Measurements from ENCODE around the gene ARRDC5.
A peak's percentile ranks its signal among the peaks of the same experiment; 100 is the strongest.

Gene ARRDC5

DNA sequence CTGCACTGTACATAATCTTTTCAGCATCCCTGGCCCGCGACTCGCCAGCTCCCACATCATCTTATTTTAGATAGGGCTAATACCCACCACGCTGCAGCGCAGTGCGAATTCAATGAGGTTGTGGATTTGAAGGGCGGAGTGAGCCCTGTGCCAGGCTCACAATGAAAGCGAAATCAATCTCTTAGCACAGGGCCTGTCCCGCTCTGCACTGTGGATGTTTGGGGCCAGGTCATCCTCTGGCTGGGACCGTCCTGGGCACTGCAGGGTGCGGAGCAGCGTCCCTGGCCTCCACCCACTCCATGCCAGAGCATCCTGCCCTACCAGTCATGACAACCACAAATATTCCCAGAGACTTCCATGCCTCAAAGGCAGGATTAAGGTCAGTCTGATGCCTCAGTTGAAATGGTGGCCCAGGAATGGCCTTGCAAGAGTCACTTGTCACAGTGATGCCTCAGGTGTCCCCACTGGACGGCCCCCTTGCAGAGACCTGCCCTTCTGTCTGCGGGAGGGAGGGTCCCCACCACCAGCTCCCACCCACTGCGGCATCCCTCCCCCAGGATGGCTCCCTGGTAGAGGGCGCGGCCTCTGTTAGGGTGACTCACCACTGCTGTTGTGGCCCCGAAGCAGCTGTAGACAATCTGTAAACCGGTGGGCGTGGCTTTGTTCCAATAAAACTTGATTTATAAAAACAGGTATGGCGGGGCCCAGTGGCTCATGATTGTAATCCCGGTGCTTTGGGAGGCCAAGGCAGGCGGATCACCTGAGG, 12.2 kb upstream of the ARRDC5 start:
- DNase-seq (ENCODE audit: low read depth), result peak; percentile 60
- TF ChIP-seq, protein P1, sequence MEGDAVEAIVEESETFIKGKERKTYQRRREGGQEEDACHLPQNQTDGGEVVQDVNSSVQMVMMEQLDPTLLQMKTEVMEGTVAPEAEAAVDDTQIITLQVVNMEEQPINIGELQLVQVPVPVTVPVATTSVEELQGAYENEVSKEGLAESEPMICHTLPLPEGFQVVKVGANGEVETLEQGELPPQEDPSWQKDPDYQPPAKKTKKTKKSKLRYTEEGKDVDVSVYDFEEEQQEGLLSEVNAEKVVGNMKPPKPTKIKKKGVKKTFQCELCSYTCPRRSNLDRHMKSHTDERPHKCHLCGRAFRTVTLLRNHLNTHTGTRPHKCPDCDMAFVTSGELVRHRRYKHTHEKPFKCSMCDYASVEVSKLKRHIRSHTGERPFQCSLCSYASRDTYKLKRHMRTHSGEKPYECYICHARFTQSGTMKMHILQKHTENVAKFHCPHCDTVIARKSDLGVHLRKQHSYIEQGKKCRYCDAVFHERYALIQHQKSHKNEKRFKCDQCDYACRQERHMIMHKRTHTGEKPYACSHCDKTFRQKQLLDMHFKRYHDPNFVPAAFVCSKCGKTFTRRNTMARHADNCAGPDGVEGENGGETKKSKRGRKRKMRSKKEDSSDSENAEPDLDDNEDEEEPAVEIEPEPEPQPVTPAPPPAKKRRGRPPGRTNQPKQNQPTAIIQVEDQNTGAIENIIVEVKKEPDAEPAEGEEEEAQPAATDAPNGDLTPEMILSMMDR (conservative IDR thresholded peaks at IDR 0.05; ENCODE audit: low read depth, low read length), result no peak
- H3K4me3 ChIP-seq (ENCODE audit: low read length), result no peak overlapping the region

DNA sequence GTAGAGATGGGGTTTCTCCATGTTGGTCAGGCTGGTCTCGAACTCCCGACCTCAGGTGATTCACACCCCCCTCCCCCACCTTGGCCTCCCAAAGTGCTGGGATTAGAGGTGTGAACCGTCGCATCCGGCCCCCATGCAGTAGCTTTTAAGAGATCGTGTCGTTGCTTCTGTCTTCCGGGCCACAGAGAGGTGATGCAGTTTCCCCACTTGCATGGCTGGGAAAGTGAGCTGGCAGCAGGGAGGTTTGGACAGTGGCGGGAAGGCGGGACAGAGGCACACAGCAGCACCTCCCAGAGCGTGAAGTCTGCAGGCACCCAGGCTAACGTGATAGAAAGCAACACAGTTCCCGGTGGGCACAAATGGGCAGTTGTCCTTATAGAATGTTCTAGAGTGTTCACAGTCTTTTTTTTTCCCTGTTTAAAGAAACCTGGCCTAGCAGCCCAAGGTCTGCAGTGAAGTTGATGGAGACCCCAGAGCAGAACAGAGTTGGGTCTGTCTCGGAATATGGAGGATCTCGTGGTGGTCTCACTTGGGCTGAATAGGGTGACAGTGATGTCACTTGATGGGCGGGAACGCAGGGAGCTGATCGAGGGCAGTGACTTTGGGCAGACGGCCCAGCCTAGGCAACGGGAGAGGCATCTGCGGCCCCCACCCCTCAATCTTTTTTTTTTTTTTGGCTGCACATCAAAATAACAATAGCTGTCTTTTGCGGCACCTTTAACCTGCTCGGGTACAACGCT, 11.5 kb upstream of the ARRDC5 start:
- H3K4me3 ChIP-seq (ENCODE audit: low read length), result no peak overlapping the region
- TF ChIP-seq, protein P1 (conservative IDR thresholded peaks at IDR 0.05; ENCODE audit: low read depth, low read length), result no peak
- no peak for DNase-seq (ENCODE audit: low read depth)

DNA sequence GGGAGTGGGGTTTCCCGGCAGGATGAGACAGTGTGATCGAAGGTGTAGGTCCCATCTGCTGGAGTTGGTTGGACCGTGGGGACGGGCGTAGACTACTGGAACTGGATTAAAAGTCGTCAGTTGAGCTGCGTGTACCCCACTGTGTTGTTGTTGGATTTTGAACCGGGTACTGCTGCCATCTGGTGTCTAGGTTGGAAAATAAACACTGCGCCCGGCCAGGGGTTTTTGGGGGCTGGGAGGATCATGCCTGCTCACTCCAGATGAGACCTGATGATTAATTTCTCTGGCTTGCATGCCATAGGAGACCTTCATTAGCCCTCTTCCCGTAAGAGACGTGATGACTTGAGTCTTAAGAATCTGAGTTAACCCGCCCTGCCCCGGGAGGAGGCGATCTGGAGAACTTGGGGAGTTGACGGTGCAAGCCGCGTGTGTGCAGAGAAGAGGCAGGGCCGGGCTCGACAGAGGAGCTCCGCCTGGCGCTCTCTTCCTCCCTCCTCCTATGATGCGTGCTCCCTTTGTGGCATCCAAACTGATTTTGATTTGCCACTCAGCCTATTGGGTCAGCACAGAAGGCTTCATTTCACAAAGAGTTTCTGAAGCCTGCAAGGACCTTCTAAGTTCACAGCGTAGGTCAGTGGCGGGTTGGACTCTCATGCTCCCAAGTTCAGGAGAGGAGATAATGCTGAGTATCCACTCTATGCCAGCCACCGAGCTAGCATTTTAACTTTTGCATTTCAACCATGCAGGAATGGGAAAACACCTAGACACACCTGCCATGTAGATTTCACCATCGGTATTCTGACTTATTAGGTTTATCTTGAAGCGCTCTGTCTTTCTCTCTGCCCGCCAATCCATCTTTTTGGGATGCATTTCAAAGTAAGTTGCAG, 9.3 kb upstream of the ARRDC5 start:
- peak overlapping the region; percentile 60 for H3K4me3 ChIP-seq (ENCODE audit: low read length)
- DNase-seq (ENCODE audit: low read depth), result peak; percentile 95
- TF ChIP-seq, protein P1 (conservative IDR thresholded peaks at IDR 0.05; ENCODE audit: low read depth, low read length), result peak; percentile 70

DNA sequence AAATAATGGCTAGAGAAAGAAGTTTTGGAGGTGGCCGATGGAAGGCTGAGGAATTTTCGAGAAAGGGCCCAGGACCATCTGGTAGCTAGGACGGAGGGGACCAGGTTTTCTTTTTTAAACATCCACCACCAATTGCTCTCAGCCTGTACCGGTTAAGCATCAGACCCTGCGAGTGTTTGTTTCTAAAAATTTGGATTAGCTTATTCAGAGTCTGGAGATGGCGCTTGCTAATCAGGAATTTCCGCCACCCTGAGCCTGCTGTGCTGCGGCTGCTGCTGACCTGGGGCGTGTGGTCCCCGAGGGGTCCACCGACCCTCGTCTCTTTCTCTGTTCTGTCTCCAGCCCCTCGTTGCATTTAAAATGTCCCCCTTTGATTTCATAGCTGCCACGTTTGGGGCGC, 8.6 kb upstream of the ARRDC5 start:
- no peak for DNase-seq (ENCODE audit: low read depth)
- TF ChIP-seq, protein P1 (conservative IDR thresholded peaks at IDR 0.05; ENCODE audit: low read depth, low read length), result no peak
- H3K4me3 ChIP-seq (ENCODE audit: low read length), result peak overlapping the region; percentile 60

DNA sequence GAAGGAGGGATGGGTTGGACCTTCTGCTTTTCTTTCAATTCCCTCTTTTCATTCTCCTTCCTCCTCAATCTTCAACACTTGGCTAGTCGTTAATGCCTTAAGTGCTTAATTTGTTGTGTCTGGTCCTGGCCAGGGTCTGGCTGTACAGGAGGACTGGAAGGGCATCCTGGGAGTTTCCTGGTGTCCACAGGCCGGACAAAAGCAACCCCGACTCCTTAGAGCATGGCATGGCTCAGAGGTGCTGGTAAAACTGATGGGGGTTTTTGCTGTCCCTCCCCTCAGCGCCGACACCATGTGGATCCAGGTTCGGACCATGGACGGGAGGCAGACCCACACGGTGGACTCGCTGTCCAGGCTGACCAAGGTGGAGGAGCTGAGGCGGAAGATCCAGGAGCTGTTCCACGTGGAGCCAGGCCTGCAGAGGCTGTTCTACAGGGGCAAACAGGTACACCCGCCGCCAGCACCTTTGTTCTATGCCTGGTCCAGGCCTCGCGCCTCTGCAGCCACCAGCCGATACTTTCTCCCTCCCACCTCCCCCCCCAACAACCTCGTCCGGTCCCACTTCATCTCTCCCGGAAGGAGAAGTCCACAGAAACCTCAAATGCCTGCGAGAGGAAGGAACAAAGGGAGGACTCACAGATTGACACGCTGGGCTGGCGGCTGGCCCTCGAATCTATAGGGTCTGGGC, 8.0 kb upstream of the ARRDC5 start:
- TF ChIP-seq, protein P1 (conservative IDR thresholded peaks at IDR 0.05; ENCODE audit: low read depth, low read length), result no peak
- peak overlapping the region; percentile 60 for H3K4me3 ChIP-seq (ENCODE audit: low read length)
- DNase-seq (ENCODE audit: low read depth), result no peak

DNA sequence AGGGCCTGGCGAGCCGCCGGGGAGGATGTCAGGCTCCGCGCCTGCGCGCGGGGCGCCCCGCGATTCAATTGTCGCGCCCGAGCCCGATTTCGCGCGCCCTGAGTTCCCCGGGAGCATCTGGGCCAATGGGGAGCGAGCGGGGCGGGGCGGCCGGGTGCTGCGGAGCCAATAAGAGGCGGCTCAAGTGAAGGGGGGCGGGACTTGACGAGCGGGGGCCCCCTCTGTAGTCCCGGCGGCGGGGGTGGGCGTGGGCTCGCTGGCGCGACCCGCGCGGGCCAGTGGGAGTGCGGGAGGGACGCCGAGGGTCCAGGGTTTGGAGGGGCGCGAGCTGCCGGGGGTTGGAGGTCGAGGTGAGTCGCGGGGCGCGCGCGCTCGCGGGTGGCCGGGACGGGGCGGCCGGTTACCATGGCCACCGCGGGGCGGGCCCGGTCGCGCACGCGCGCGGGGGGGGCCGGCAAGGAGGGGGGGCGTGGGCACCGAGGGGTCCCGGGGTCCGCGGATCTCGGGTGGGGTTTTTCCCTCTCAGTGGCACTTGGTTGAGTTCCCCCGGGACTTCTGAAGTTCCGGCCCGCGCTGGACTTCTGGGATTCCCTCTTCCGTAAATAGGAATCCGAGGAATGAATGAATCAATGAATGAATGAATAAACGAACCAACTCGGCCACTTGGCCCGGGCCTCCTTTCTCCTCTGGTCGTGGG, 7.3 kb upstream of the ARRDC5 start:
- peak overlapping the region; percentile 60 for H3K4me3 ChIP-seq (ENCODE audit: low read length)
- TF ChIP-seq, protein P1 (conservative IDR thresholded peaks at IDR 0.05; ENCODE audit: low read depth, low read length), result no peak
- no peak for DNase-seq (ENCODE audit: low read depth)

All from retinal pigment epithelial cell (primary cell).